Choroid plexus epithelial cell (primary cell): Measurements from ENCODE around the gene BHMT2.

Experiments used
- DNase-seq: peaks from one replicate; pipeline ENCODE4 v3.0.0-alpha.2; 2010; ENCODE audit warnings: low read depth
- H3K4me3 ChIP-seq: 2 replicates; pipeline ENCODE4 v1.5.1; 2011; ENCODE audit warnings: low read depth, mild to moderate bottlenecking, control low read depth, low read length, moderate library complexity
- CTCF ChIP-seq: conservative IDR thresholded peaks from 2 replicates; pipeline ENCODE4 v1.5.1; 2011; ENCODE audit warnings: low read depth, mild to moderate bottlenecking, control low read depth, inconsistent platforms, low read length, moderate library complexity

The BHMT2 gene

GRCh38 chr5:79036769-79037168, 32.8 kb upstream of the BHMT2 start:
- no peak for TF ChIP-seq CTCF
- no peak for DNase-seq
- H3K4me3 ChIP-seq: no peak overlapping the region

GRCh38 chr5:79042188-79042587, 27.4 kb upstream of the BHMT2 start:
- H3K4me3 ChIP-seq: no peak overlapping the region
- no peak for DNase-seq
- TF ChIP-seq CTCF: no peak

- H3K4me3 ChIP-seq: no peak overlapping the region
- DNase-seq: no peak
- TF ChIP-seq CTCF: no peak
These were observed 22.4 kb upstream of the BHMT2 start for GRCh38 chr5:79047199-79047598.

- H3K4me3 ChIP-seq: no peak overlapping the region
- DNase-seq: no peak
- TF ChIP-seq CTCF: no peak
These were observed 21.1 kb upstream of the BHMT2 start for GRCh38 chr5:79048437-79048836.

- H3K4me3 ChIP-seq: no peak overlapping the region
- TF ChIP-seq CTCF: no peak
- DNase-seq: no peak
These were observed 19.1 kb upstream of the BHMT2 start for GRCh38 chr5:79050498-79050897.

- TF ChIP-seq CTCF: no peak
- no peak overlapping the region for H3K4me3 ChIP-seq
- no peak for DNase-seq
These were observed 16.2 kb upstream of the BHMT2 start for GRCh38 chr5:79053321-79053720.

- no peak for TF ChIP-seq CTCF
- no peak for DNase-seq
- no peak overlapping the region for H3K4me3 ChIP-seq
These were observed 14.6 kb upstream of the BHMT2 start for GRCh38 chr5:79055017-79055416.
